K562 (cell line): ENCODE data around the gene TTC32.

Experiments used
- ARID1B ChIP-seq: fragments of 450-650 bp; IDR thresholded peaks from 2 replicates; pipeline ENCODE4 v1.6.1; 2016; ENCODE audit warnings: antibody characterized with exemption, mild to moderate bottlenecking, inconsistent platforms
- CHD4 ChIP-seq: fragments of 200-600 bp; sonication (generic); IDR thresholded peaks from 3 replicates; pipeline ENCODE4 v1.6.1; 2012; ENCODE audit warnings: low read depth, mild to moderate bottlenecking, mixed read lengths, low read length, inconsistent platforms; ENCODE audit not compliant: insufficient read depth, insufficient replicate concordance, poor library complexity, severe bottlenecking
- ELF1 ChIP-seq: fragments of 200-800 bp; sonication (Bioruptor generic); IDR thresholded peaks from 2 replicates; pipeline ENCODE4 v1.6.1; 2016; ENCODE audit warnings: missing genetic modification characterization, missing compliant biosample characterization
- HNRNPL ChIP-seq: fragments of 200-400 bp; formaldehyde crosslinking; IDR thresholded peaks from 2 replicates; pipeline ENCODE4 v1.6.1; 2017; ENCODE audit warnings: low read depth, mild to moderate bottlenecking, low read length
- POLR2A ChIP-seq: fragments of 450-650 bp; conservative IDR thresholded peaks from 2 replicates; pipeline ENCODE4 v1.6.1; 2016
- TBP ChIP-seq: optimal IDR thresholded peaks from 2 replicates; pipeline ENCODE3; 2011; ENCODE audit warnings: low read depth, low read length, improper control_type of control experiment
- ZNF766 ChIP-seq: fragments of 200-800 bp; sonication (Bioruptor generic); conservative IDR thresholded peaks from 2 replicates; pipeline ENCODE4 v1.6.1; 2016; ENCODE audit warnings: missing genetic modification characterization, missing compliant biosample characterization
- TF ChIP-seq, protein P1 (sequence below): fragments of 200-800 bp; sonication (Bioruptor generic); IDR thresholded peaks from 2 replicates; pipeline ENCODE4 v1.6.1; 2016; ENCODE audit warnings: missing genetic modification characterization, missing compliant biosample characterization
- TF ChIP-seq, protein P2 (sequence below), 3 experiments: IDR thresholded peaks in 2 of 3; conservative IDR thresholded peaks in 1 of 3; 2 replicates each; pipeline ENCODE4 v1.5.1; 2011 to 2012; ENCODE audit warnings: low read length in 3 of 3, mild to moderate bottlenecking in 3 of 3, control low read depth in 2 of 3, improper control_type of control experiment in 1 of 3, inconsistent platforms in 1 of 3, low read depth in 1 of 3, mixed read lengths in 1 of 3, moderate library complexity in 1 of 3; ENCODE audit not compliant: insufficient read depth in 2 of 3
- TF ChIP-seq, protein P3 (sequence below): fragments of 450-650 bp; IDR thresholded peaks from 2 replicates; pipeline ENCODE4 v1.6.1; 2018; ENCODE audit warnings: mild to moderate bottlenecking, low read depth; ENCODE audit not compliant: partially characterized antibody

DNA sequence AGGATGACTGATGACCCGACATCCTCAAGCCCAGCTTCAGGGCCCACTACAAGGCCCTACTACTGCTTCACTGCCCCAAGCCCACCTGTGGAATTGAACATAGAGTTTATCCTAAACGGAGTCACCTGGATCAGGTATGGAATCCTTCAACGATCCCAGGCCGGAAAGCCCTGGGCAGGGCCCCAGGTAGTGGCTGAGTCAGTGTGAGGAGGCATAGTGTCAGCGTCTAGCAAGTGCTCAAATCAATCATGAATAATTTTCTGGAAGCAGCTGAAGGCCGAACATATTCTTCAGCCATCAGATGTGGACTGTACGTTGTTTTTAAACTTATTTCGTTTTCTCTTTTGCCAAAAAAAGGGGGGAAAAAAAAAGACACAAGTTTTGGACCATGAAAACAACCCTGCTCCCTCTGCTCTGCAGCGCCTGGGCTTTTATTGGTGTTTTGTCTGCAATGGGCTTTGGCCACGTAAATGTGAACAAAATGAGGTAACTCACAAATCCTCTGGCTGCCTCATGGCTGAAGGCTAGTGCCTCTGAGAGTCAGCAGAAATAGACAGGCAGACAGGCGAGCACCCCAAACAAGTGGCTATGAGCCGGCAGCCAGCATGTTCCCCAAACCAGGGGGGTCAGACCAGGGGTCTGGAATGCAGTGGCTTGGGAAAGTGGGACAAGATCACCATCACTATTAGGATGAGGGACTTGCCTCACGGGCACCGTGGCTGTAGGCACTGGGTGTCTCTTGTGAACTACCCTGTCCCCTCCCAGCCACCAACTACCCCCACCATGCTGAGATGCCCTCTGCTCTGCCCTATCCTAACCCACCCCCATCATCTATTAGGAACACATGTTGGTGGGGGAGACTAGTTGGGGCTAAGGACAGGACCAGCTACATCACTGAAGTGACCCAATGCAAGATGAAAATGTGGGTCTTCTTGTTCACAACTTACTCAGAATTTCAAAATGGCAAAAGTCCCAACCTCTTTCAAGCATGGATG, 51.4 kb downstream of the TTC32 start:
- no peak for TF ChIP-seq HNRNPL
- TF ChIP-seq ARID1B, result no peak
- no peak for TF ChIP-seq TBP
- TF ChIP-seq, protein P1, sequence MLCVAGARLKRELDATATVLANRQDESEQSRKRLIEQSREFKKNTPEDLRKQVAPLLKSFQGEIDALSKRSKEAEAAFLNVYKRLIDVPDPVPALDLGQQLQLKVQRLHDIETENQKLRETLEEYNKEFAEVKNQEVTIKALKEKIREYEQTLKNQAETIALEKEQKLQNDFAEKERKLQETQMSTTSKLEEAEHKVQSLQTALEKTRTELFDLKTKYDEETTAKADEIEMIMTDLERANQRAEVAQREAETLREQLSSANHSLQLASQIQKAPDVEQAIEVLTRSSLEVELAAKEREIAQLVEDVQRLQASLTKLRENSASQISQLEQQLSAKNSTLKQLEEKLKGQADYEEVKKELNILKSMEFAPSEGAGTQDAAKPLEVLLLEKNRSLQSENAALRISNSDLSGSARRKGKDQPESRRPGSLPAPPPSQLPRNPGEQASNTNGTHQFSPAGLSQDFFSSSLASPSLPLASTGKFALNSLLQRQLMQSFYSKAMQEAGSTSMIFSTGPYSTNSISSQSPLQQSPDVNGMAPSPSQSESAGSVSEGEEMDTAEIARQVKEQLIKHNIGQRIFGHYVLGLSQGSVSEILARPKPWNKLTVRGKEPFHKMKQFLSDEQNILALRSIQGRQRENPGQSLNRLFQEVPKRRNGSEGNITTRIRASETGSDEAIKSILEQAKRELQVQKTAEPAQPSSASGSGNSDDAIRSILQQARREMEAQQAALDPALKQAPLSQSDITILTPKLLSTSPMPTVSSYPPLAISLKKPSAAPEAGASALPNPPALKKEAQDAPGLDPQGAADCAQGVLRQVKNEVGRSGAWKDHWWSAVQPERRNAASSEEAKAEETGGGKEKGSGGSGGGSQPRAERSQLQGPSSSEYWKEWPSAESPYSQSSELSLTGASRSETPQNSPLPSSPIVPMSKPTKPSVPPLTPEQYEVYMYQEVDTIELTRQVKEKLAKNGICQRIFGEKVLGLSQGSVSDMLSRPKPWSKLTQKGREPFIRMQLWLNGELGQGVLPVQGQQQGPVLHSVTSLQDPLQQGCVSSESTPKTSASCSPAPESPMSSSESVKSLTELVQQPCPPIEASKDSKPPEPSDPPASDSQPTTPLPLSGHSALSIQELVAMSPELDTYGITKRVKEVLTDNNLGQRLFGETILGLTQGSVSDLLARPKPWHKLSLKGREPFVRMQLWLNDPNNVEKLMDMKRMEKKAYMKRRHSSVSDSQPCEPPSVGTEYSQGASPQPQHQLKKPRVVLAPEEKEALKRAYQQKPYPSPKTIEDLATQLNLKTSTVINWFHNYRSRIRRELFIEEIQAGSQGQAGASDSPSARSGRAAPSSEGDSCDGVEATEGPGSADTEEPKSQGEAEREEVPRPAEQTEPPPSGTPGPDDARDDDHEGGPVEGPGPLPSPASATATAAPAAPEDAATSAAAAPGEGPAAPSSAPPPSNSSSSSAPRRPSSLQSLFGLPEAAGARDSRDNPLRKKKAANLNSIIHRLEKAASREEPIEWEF, result no peak
- no peak for TF ChIP-seq ELF1 (tag)
- TF ChIP-seq, protein P2, sequence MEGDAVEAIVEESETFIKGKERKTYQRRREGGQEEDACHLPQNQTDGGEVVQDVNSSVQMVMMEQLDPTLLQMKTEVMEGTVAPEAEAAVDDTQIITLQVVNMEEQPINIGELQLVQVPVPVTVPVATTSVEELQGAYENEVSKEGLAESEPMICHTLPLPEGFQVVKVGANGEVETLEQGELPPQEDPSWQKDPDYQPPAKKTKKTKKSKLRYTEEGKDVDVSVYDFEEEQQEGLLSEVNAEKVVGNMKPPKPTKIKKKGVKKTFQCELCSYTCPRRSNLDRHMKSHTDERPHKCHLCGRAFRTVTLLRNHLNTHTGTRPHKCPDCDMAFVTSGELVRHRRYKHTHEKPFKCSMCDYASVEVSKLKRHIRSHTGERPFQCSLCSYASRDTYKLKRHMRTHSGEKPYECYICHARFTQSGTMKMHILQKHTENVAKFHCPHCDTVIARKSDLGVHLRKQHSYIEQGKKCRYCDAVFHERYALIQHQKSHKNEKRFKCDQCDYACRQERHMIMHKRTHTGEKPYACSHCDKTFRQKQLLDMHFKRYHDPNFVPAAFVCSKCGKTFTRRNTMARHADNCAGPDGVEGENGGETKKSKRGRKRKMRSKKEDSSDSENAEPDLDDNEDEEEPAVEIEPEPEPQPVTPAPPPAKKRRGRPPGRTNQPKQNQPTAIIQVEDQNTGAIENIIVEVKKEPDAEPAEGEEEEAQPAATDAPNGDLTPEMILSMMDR (IDR thresholded peaks at IDR 0.05 in 2 of 3, conservative IDR thresholded peaks at IDR 0.05 in 1 of 3; ENCODE audit: insufficient read depth in 2 of 3, low read depth in 1 of 3, low read length in 3 of 3), result no peak
- TF ChIP-seq CHD4, result no peak
- TF ChIP-seq POLR2A, result no peak
- TF ChIP-seq, protein P3, sequence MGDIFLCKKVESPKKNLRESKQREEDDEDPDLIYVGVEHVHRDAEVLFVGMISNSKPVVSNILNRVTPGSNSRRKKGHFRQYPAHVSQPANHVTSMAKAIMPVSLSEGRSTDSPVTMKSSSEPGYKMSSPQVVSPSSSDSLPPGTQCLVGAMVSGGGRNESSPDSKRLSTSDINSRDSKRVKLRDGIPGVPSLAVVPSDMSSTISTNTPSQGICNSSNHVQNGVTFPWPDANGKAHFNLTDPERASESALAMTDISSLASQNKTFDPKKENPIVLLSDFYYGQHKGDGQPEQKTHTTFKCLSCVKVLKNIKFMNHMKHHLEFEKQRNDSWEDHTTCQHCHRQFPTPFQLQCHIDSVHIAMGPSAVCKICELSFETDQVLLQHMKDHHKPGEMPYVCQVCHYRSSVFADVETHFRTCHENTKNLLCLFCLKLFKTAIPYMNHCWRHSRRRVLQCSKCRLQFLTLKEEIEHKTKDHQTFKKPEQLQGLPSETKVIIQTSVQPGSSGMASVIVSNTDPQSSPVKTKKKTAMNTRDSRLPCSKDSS, result no peak
- TF ChIP-seq ZNF766 (CRISPR knock-in tag), result no peak
